ENCODE data around the gene SLC18A2.

Gene SLC18A2

DNA sequence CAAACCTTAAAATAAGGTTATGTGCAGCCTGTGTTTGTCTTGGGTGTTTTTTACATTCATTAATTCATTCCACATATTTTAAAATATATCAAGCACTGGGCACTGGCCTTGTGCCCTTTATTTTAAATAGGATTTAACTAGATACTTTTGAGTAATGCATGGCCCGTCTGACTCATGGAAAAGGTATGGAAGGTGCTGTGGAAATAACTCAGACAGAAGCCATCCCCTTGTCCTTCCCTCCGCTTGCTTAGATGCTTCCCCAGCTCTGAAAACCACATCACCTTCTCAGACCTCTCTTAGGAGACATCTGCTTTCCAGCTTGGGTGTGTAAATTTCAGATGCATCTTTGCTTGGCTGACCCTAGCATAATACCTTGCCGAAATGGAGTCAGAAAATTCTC lies 30.5 kb downstream of the SLC18A2 start:
- H3K4me1 ChIP-seq (ENCODE audit: low read length): no peaks in the 10 kb centered on the region
- H3K79me2 ChIP-seq (ENCODE audit: low read length): no peaks in the 10 kb centered on the region
- H3K9ac ChIP-seq (ENCODE audit: low read length): no peak overlapping the region
- H4K20me1 ChIP-seq (ENCODE audit: insufficient read depth, low read length): no peaks in the 10 kb centered on the region
- H3K27ac ChIP-seq (ENCODE audit: low read length): no peak overlapping the region
- DNase-seq: no peak
- no peaks in the 10 kb centered on the region for H3F3A ChIP-seq (ENCODE audit: insufficient read depth, low read length)
- H3K4me2 ChIP-seq (ENCODE audit: low read depth, low read length): no peak overlapping the region
- no peaks in the 10 kb centered on the region for H3K27me3 ChIP-seq (replicated peaks; ENCODE audit: insufficient read depth, low read length)
- no peaks in the 10 kb centered on the region for H3K9me2 ChIP-seq (replicated peaks; ENCODE audit: insufficient read depth, low read length)
- H3K9me3 ChIP-seq (replicated peaks; ENCODE audit: insufficient read depth, low read length): no peaks in the 10 kb centered on the region
- no peak overlapping the region for H2AFZ ChIP-seq (ENCODE audit: low read length)
- no peak for TF ChIP-seq EZH2phosphoT487 (IDR thresholded peaks at IDR 0.05; ENCODE audit: low read length)
- no peak for TF ChIP-seq EZH2 (optimal IDR thresholded peaks at IDR 0.05; ENCODE audit: low read depth, low read length)
- H3K4me3 ChIP-seq (ENCODE audit: low read length): no peak overlapping the region
- no peaks in the 10 kb centered on the region for H3K36me3 ChIP-seq (replicated peaks; ENCODE audit: insufficient read depth, low read length)

DNA sequence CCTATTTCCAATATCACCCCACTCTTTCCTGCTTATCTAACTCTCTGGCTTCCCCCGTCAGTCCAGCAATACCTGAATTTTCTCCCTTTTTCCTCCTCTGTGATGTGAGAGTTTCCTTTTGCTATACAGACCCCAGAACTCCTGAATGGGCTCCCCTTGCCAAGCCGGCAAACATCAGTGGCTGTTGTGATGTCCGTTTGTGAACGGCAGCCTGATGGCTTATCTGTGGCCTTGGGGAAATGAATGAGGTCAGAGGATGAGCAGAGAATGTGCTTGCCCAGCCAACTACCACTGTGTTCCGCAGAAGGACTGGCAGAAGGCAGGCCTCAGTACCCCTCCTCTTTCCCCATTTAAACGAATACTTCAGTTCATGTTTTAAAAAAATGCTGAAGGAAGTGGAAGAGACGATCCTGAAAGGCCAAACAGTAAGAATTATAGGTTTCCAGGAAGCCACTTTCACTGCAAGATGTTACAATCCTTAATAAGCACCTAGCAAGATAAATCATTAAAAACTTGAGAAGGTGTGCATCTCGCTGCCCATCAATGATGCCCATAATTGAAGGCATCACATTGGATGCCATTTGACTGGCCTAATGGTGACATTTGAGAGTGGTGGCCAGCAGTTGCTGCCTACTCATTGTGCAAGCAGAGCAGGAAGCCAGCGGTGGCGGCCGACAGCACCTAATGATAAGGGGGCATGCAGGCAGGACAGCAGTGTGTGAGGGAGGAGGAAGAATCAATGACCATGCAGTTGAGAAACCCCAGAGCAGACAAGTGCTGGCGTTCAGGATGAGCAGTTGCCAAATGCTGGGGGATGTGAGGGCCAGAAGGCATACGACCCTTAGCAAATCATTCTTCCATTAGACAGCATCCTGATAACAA lies 31.5 kb downstream of the SLC18A2 start:
- Histone ChIP-seq H3K4me2 (ENCODE audit: low read depth, low read length) (no peak overlapping the region), H3K36me3 (replicated peaks; ENCODE audit: insufficient read depth, low read length) (no peaks in the 10 kb centered on the region), H3K9me2 (replicated peaks; ENCODE audit: insufficient read depth, low read length) (no peaks in the 10 kb centered on the region), H3K79me2 (ENCODE audit: low read length) (no peaks in the 10 kb centered on the region), H2AFZ (ENCODE audit: low read length) (no peak overlapping the region), H3K27ac (ENCODE audit: low read length) (no peak overlapping the region), H3K27me3 (replicated peaks; ENCODE audit: insufficient read depth, low read length) (no peaks in the 10 kb centered on the region), H3K4me1 (ENCODE audit: low read length) (no peaks in the 10 kb centered on the region), H3K9ac (ENCODE audit: low read length) (no peak overlapping the region), H4K20me1 (ENCODE audit: insufficient read depth, low read length) (no peaks in the 10 kb centered on the region), H3F3A (ENCODE audit: insufficient read depth, low read length) (no peaks in the 10 kb centered on the region), H3K9me3 (replicated peaks; ENCODE audit: insufficient read depth, low read length) (no peaks in the 10 kb centered on the region), H3K4me3 (ENCODE audit: low read length) (no peak overlapping the region)
- no peak for DNase-seq
- TF ChIP-seq, protein P1, sequence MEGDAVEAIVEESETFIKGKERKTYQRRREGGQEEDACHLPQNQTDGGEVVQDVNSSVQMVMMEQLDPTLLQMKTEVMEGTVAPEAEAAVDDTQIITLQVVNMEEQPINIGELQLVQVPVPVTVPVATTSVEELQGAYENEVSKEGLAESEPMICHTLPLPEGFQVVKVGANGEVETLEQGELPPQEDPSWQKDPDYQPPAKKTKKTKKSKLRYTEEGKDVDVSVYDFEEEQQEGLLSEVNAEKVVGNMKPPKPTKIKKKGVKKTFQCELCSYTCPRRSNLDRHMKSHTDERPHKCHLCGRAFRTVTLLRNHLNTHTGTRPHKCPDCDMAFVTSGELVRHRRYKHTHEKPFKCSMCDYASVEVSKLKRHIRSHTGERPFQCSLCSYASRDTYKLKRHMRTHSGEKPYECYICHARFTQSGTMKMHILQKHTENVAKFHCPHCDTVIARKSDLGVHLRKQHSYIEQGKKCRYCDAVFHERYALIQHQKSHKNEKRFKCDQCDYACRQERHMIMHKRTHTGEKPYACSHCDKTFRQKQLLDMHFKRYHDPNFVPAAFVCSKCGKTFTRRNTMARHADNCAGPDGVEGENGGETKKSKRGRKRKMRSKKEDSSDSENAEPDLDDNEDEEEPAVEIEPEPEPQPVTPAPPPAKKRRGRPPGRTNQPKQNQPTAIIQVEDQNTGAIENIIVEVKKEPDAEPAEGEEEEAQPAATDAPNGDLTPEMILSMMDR (IDR thresholded peaks at IDR 0.05; ENCODE audit: low read length): no peak
- TF ChIP-seq EZH2 (optimal IDR thresholded peaks at IDR 0.05; ENCODE audit: low read depth, low read length) (no peak), EZH2phosphoT487 (IDR thresholded peaks at IDR 0.05; ENCODE audit: low read length) (no peak)

DNA sequence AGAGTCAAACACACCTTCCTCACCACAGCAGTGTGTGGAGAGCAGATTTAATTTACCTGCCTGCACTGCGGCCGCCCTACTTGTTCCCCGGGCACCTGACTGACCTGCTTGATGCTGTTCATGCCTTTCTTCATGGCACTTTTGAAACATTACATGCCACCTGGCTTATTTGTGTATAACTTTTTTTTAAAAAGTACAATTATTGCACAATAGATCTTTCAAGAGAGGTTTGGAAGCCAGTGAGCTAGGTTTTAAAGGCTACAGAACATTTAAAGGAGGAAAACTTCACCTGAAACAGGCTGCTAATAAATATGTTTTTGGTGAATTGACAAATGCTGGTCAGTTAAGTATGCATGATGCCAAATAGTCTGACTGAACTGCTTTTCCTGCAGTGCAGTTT lies 33.1 kb downstream of the SLC18A2 start:
- no peaks in the 10 kb centered on the region for H3K9me2 ChIP-seq (replicated peaks; ENCODE audit: insufficient read depth, low read length)
- no peaks in the 10 kb centered on the region for H3F3A ChIP-seq (ENCODE audit: insufficient read depth, low read length)
- no peak overlapping the region for H3K4me2 ChIP-seq (ENCODE audit: low read depth, low read length)
- H2AFZ ChIP-seq (ENCODE audit: low read length): no peak overlapping the region
- no peak overlapping the region for H3K9ac ChIP-seq (ENCODE audit: low read length)
- no peaks in the 10 kb centered on the region for H3K36me3 ChIP-seq (replicated peaks; ENCODE audit: insufficient read depth, low read length)
- H3K27me3 ChIP-seq (replicated peaks; ENCODE audit: insufficient read depth, low read length): no peaks in the 10 kb centered on the region
- H3K4me3 ChIP-seq (ENCODE audit: low read length): no peak overlapping the region
- H3K9me3 ChIP-seq (replicated peaks; ENCODE audit: insufficient read depth, low read length): no peaks in the 10 kb centered on the region
- H3K27ac ChIP-seq (ENCODE audit: low read length): no peak overlapping the region
- no peak for DNase-seq
- H4K20me1 ChIP-seq (ENCODE audit: insufficient read depth, low read length): no peaks in the 10 kb centered on the region
- no peak for TF ChIP-seq EZH2 (optimal IDR thresholded peaks at IDR 0.05; ENCODE audit: low read depth, low read length)
- TF ChIP-seq, protein P1 (IDR thresholded peaks at IDR 0.05; ENCODE audit: low read length): no peak
- TF ChIP-seq EZH2phosphoT487 (IDR thresholded peaks at IDR 0.05; ENCODE audit: low read length): no peak
- no peaks in the 10 kb centered on the region for H3K79me2 ChIP-seq (ENCODE audit: low read length)
- no peaks in the 10 kb centered on the region for H3K4me1 ChIP-seq (ENCODE audit: low read length)

DNA sequence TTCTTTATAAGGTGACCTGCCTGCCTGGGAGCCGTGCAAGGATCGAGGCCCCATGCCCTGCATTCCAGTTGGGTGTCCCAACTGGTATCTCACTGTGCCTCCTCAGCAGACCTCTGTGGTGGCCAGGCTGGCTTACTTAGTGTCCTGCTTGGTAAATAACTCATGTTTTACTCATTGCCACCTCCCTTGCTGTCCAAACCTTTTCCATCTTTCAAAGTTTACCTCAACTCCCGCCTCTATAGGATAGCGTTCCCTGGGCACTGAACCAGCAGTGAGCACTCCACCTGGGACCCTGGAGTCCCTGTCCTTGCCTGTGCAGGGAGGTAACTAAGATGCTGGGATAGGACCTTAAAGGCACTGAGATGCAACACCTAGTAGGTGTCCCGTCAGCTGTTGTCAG lies 33.6 kb downstream of the SLC18A2 start:
- Histone ChIP-seq H3K4me3 (ENCODE audit: low read length) (no peak overlapping the region), H4K20me1 (ENCODE audit: insufficient read depth, low read length) (no peaks in the 10 kb centered on the region), H3K36me3 (replicated peaks; ENCODE audit: insufficient read depth, low read length) (no peaks in the 10 kb centered on the region), H3F3A (ENCODE audit: insufficient read depth, low read length) (no peaks in the 10 kb centered on the region), H3K79me2 (ENCODE audit: low read length) (no peaks in the 10 kb centered on the region), H2AFZ (ENCODE audit: low read length) (no peak overlapping the region), H3K4me2 (ENCODE audit: low read depth, low read length) (no peak overlapping the region), H3K9me3 (replicated peaks; ENCODE audit: insufficient read depth, low read length) (no peaks in the 10 kb centered on the region), H3K27me3 (replicated peaks; ENCODE audit: insufficient read depth, low read length) (no peaks in the 10 kb centered on the region), H3K27ac (ENCODE audit: low read length) (no peak overlapping the region), H3K4me1 (ENCODE audit: low read length) (no peaks in the 10 kb centered on the region), H3K9me2 (replicated peaks; ENCODE audit: insufficient read depth, low read length) (no peaks in the 10 kb centered on the region), H3K9ac (ENCODE audit: low read length) (no peak overlapping the region)
- TF ChIP-seq, protein P1 (IDR thresholded peaks at IDR 0.05; ENCODE audit: low read length): no peak
- TF ChIP-seq EZH2phosphoT487 (IDR thresholded peaks at IDR 0.05; ENCODE audit: low read length) (no peak), EZH2 (optimal IDR thresholded peaks at IDR 0.05; ENCODE audit: low read depth, low read length) (no peak)
- DNase-seq: no peak

Data from MM.1S (cell line).